Ovary (tissue), 3 donors: ENCODE measurements around the gene NPVF.

Source experiments
- EP300 ChIP-seq: sonication (generic); formaldehyde crosslinking; IDR thresholded peaks from one replicate; pipeline ENCODE4 v1.6.1; 2017; ENCODE audit warnings: antibody characterized with exemption
- POLR2A ChIP-seq: fragments of 450-650 bp; IDR thresholded peaks from one replicate; pipeline ENCODE4 v1.6.1; 2017; ENCODE audit warnings: antibody characterized with exemption, mild to moderate bottlenecking, moderate library complexity
- TF ChIP-seq, protein P1 (sequence below), 3 donors: fragments of 450-650 bp in 2 of 3; fragments of 200-600 bp in 1 of 3; IDR thresholded peaks; one replicate each; pipeline versions ENCODE4 v1.5.1 to v1.8.0; 2016 to 2022; ENCODE audit warnings: antibody characterized with exemption in 3 of 3, mild to moderate bottlenecking in 1 of 3
- donor health status: DM: no; HTN: no; CAD: no.

DNA sequence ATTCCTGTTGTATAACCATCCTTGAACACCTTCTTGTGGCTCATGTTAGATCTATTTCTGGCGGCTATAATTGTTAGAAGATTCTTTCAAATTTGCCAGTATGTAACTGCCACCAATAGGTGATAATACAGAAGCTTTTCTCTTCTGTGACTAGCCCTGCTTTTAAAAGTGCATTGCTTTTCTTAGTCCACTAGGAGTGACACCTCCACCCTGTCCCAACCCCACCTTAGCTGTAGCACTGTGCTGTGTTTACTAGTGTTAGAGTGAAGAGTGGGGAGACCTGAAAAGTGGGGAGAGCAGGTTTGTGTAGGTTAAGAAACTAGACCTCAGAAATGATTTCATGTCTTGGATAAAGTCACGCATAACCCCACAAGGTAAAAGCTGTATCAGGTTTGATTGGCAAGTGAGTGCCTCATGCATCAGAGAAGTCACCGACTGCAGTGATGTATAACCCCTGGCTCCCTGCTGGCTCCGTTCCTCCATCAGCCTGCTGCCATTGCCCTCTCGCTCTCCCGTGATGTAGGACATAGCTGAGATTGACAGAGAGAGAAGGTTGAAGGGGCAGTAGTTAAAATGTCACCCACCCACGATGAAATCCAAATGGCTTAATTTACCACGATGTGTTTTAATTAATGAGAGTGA, 12.5 kb downstream of the NPVF start:
- TF ChIP-seq, protein P1, sequence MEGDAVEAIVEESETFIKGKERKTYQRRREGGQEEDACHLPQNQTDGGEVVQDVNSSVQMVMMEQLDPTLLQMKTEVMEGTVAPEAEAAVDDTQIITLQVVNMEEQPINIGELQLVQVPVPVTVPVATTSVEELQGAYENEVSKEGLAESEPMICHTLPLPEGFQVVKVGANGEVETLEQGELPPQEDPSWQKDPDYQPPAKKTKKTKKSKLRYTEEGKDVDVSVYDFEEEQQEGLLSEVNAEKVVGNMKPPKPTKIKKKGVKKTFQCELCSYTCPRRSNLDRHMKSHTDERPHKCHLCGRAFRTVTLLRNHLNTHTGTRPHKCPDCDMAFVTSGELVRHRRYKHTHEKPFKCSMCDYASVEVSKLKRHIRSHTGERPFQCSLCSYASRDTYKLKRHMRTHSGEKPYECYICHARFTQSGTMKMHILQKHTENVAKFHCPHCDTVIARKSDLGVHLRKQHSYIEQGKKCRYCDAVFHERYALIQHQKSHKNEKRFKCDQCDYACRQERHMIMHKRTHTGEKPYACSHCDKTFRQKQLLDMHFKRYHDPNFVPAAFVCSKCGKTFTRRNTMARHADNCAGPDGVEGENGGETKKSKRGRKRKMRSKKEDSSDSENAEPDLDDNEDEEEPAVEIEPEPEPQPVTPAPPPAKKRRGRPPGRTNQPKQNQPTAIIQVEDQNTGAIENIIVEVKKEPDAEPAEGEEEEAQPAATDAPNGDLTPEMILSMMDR (IDR thresholded peaks at IDR 0.05) = no peak
- TF ChIP-seq POLR2A (no peak), EP300 (no peak)
